Measurements from ENCODE around the gene SMARCD3.

DNA sequence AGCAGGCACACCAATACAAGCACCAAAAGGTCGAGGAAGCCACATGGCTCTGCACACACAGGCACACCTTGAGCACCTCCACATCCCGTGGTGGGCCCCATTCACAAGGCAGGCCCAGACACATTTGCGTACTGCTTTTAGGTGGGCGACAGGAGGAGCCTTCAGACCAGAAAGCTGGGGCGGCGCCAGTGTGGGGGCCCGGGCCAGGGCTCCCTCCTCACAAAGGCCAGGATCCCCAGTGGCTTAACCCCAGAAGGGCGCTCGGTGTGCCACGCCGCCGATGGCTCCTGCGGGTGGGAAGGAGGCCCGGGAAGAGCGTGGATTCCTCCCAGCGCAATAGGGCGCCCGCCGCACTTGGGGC, 2.8 kb upstream of the SMARCD3 start:
- TF ChIP-seq ZFX (IDR thresholded peaks at IDR 0.05; ENCODE audit: borderline replicate concordance): no peak
- TF ChIP-seq, protein P1, sequence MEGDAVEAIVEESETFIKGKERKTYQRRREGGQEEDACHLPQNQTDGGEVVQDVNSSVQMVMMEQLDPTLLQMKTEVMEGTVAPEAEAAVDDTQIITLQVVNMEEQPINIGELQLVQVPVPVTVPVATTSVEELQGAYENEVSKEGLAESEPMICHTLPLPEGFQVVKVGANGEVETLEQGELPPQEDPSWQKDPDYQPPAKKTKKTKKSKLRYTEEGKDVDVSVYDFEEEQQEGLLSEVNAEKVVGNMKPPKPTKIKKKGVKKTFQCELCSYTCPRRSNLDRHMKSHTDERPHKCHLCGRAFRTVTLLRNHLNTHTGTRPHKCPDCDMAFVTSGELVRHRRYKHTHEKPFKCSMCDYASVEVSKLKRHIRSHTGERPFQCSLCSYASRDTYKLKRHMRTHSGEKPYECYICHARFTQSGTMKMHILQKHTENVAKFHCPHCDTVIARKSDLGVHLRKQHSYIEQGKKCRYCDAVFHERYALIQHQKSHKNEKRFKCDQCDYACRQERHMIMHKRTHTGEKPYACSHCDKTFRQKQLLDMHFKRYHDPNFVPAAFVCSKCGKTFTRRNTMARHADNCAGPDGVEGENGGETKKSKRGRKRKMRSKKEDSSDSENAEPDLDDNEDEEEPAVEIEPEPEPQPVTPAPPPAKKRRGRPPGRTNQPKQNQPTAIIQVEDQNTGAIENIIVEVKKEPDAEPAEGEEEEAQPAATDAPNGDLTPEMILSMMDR (IDR thresholded peaks at IDR 0.05): no peak

Measured in 22Rv1 (cell line).